Measurements from ENCODE around the gene SVEP1. TPM values are rescaled to one million over a fixed set of nuclear protein-coding genes. Genes with fewer than 3 reads are reported as not detected.

Gene SVEP1
- total RNA-seq, 4 donors from 2014 or later: 41.9 to 71.6 (median 60.6) TPM

DNA sequence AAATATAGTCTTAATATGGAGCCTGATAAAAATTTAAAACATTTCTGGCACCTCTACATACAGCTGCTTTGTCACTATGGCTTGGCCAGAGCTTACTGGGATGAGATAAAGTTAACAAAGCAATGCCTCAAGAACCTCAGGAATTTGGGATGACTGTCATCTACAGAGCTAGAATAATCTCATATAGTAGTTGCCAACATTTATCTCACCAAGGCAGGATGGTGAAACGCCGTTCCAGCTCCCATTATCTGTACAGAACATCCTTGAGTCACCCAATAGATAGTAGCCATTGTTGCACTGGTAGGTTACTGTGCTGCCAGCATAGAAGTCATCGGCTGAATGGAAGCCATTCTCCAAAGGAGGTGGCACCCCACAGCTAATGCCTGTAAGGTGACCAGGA lies 147.3 kb downstream of the SVEP1 start:
- TF ChIP-seq POLR2A (IDR thresholded peaks at IDR 0.05; ENCODE audit: low read depth): no peak
- TF ChIP-seq EP300 (IDR thresholded peaks at IDR 0.05): no peak
- TF ChIP-seq, protein P1, sequence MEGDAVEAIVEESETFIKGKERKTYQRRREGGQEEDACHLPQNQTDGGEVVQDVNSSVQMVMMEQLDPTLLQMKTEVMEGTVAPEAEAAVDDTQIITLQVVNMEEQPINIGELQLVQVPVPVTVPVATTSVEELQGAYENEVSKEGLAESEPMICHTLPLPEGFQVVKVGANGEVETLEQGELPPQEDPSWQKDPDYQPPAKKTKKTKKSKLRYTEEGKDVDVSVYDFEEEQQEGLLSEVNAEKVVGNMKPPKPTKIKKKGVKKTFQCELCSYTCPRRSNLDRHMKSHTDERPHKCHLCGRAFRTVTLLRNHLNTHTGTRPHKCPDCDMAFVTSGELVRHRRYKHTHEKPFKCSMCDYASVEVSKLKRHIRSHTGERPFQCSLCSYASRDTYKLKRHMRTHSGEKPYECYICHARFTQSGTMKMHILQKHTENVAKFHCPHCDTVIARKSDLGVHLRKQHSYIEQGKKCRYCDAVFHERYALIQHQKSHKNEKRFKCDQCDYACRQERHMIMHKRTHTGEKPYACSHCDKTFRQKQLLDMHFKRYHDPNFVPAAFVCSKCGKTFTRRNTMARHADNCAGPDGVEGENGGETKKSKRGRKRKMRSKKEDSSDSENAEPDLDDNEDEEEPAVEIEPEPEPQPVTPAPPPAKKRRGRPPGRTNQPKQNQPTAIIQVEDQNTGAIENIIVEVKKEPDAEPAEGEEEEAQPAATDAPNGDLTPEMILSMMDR (IDR thresholded peaks at IDR 0.05): no peak
- no peak for TF ChIP-seq POLR2AphosphoS5 (IDR thresholded peaks at IDR 0.05)
- Histone ChIP-seq H3K4me3 (no peak overlapping the region), H3K27ac (replicated peaks in 1 of 4) (no peak overlapping the region), H3K9me3 (no peaks in the 10 kb centered on the region), H3K27me3 (no peaks in the 10 kb centered on the region), H3K4me1 (no peaks in the 10 kb centered on the region), H3K36me3 (peaks cover 0 to 39% (median 2%) of the 10 kb centered on the region in 4 donors)
- intact Hi-C loops (cut with DNase I): no loop called here
- 70% methylated on average over 3 of the region's 3 CpGs for WGBS
- no peak for DNase-seq (ENCODE audit: extremely low spot score)

- Histone ChIP-seq H3K9me3 (no peaks in the 10 kb centered on the region), H3K4me3 (no peak overlapping the region), H3K27ac (replicated peaks in 1 of 4) (no peak overlapping the region), H3K4me1 (no peaks in the 10 kb centered on the region), H3K36me3 (peaks cover 0 to 37% (median 2%) of the 10 kb centered on the region in 4 donors), H3K27me3 (no peaks in the 10 kb centered on the region)
- intact Hi-C loops (cut with DNase I): no loop called here
- DNase-seq (ENCODE audit: extremely low spot score): no peak
- TF ChIP-seq POLR2A (IDR thresholded peaks at IDR 0.05; ENCODE audit: low read depth) (no peak), EP300 (IDR thresholded peaks at IDR 0.05) (no peak), POLR2AphosphoS5 (IDR thresholded peaks at IDR 0.05) (no peak)
- TF ChIP-seq, protein P1 (IDR thresholded peaks at IDR 0.05): no peak
- 94% methylated on average over 1 of the region's 1 CpG for WGBS
Measured at GRCh38 chr9:110429453-110429852, 150.1 kb downstream of the SVEP1 start.

- Histone ChIP-seq H3K27ac (replicated peaks in 1 of 4) (no peak overlapping the region), H3K27me3 (no peaks in the 10 kb centered on the region), H3K9me3 (no peaks in the 10 kb centered on the region), H3K36me3 (peaks cover 0 to 23% (median 2%) of the 10 kb centered on the region in 4 donors), H3K4me1 (no peaks in the 10 kb centered on the region), H3K4me3 (no peak overlapping the region)
- 48% methylated on average over 7 of the region's 7 CpGs for WGBS
- intact Hi-C loops (cut with DNase I): no loop called here
- DNase-seq (ENCODE audit: extremely low spot score): no peak
- TF ChIP-seq, protein P1 (IDR thresholded peaks at IDR 0.05): peak; percentile 25 to 47 (median 28)
- no peak for TF ChIP-seq EP300 (IDR thresholded peaks at IDR 0.05)
- no peak for TF ChIP-seq POLR2A (IDR thresholded peaks at IDR 0.05; ENCODE audit: low read depth)
Measured at GRCh38 chr9:110427497-110428104, 151.9 kb downstream of the SVEP1 start.

DNA sequence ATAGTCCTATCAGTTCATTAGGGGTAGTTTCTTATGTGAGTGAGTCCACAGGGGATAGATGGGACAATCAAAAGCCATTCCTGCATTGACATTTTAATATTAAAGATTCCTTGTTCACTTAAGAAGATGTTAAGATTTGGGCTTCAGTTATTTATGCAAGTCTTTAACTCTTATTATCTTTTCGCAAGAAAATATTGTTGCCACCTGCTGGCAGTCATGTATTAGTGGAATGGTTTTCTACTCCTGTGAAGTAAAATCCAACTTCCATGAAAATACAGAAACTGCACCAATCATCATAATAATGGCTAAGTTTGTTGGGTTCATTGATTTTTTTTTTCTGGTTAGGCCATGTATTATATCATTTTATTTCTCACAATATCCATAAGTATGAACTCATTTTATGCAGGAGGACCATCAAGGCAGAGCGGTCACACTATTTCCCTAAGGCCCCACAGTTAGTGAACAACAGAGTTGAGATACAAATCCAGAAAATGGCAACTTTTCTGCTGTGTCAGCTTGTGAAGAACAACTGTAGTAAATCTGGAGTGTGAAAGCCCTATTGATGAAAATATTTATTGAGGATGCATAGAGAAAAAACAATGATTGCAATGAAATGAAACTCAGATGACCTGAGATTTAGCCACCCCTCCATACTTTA lies 153.4 kb downstream of the SVEP1 start:
- no peak for DNase-seq (ENCODE audit: extremely low spot score)
- Histone ChIP-seq H3K4me1 (no peaks in the 10 kb centered on the region), H3K27me3 (no peaks in the 10 kb centered on the region), H3K4me3 (no peak overlapping the region), H3K27ac (replicated peaks in 1 of 4) (no peak overlapping the region), H3K36me3 (peaks cover 0 to 17% (median 0%) of the 10 kb centered on the region in 4 donors), H3K9me3 (no peaks in the 10 kb centered on the region)
- WGBS: 73% methylated on average over 2 of the region's 2 CpGs
- intact Hi-C loops (cut with DNase I): no loop called here
- TF ChIP-seq, protein P1 (IDR thresholded peaks at IDR 0.05): peak in 1 of 3 experiments; percentile 17
- no peak for TF ChIP-seq POLR2AphosphoS5 (IDR thresholded peaks at IDR 0.05)
